A549 (cell line): ENCODE data around the gene KRTAP5-5. TPM values are rescaled to one million over a fixed set of nuclear protein-coding genes. Genes with fewer than 3 reads are reported as not detected.

Experiments used
- ATAC-seq, 2 experiments: fragments of 200-7000 bp in 1 of 2; fragments of >200 bp in 1 of 2; cut with Nextera tagmentation in 1 of 2; cut with Tn5 transposase in 1 of 2; 3 replicates each; pipeline versions ENCODE4 v1.8.0 to v1.9.1; 2018 to 2020; ENCODE audit warnings: mild to moderate bottlenecking in 1 of 2, moderate library complexity in 1 of 2
- CTCF ChIA-PET: fragments of 300-600 bp; sonication (Branson Sonifier 250); formaldehyde crosslinking; extraction: SDS; loops from one replicate; lab custom pipeline; 2021; ENCODE audit warnings: antibody characterized with exemption, inconsistent platforms; lab: Yijun Ruan, JAX
- POLR2A ChIA-PET: fragments of 350-600 bp; formaldehyde crosslinking; extraction: SDS; loops from one replicate; lab custom pipeline; 2021; ENCODE audit warnings: antibody characterized with exemption, inconsistent platforms; lab: Yijun Ruan, JAX
- DNase-seq, 2 experiments: peaks; one replicate each; pipeline versions ENCODE4 v3.0.0 to v3.0.0-alpha.2; 2011 to 2016; ENCODE audit warnings: low read depth in 1 of 2, low spot score in 1 of 2
- FAIRE-seq: peaks from 2 replicates; lab custom pipeline; 2011; peaks lifted over from hg19 to GRCh38; lab: Jason Lieb, UNC
- H3K27ac ChIP-seq, 2 experiments: fragments of >200 bp; sonication (Bioruptor Twin); formaldehyde crosslinking; 3 replicates each; pipeline ENCODE4 v1.5.1; 2016 to 2017
- H3K4me1 ChIP-seq: fragments of >200 bp; sonication (Bioruptor Twin); formaldehyde crosslinking; 3 replicates; pipeline ENCODE4 v1.6.1; 2016
- H3K4me2 ChIP-seq: fragments of >200 bp; sonication (Bioruptor Twin); formaldehyde crosslinking; 3 replicates; pipeline ENCODE4 v1.6.1; 2016
- H3K4me3 ChIP-seq: fragments of >200 bp; sonication (Bioruptor Twin); formaldehyde crosslinking; 3 replicates; pipeline ENCODE4 v1.5.1; 2016
- H3K9me3 ChIP-seq: fragments of >200 bp; sonication (Bioruptor Twin); formaldehyde crosslinking; 3 replicates; pipeline ENCODE4 v1.6.1; 2016
- CBX2 ChIP-seq: fragments of 200-600 bp; sonication (generic); IDR thresholded peaks from 2 replicates; pipeline ENCODE4 v1.6.1; 2016; ENCODE audit warnings: low read depth, mild to moderate bottlenecking, borderline replicate concordance
- CBX8 ChIP-seq: fragments of 200-600 bp; sonication (generic); IDR thresholded peaks from 2 replicates; pipeline ENCODE4 v1.6.1; 2016
- CHD2 ChIP-seq: fragments of 150-350 bp; IDR thresholded peaks from 2 replicates; pipeline ENCODE4 v1.6.1; 2014; ENCODE audit warnings: low read length; ENCODE audit not compliant: partially characterized antibody
- CHD4 ChIP-seq: fragments of 200-600 bp; sonication (generic); IDR thresholded peaks from 2 replicates; pipeline ENCODE4 v1.6.1; 2016; ENCODE audit warnings: antibody characterized with exemption, mild to moderate bottlenecking, borderline replicate concordance
- E2F6 ChIP-seq: IDR thresholded peaks from 2 replicates; pipeline ENCODE4 v1.6.1; 2012; ENCODE audit warnings: low read depth, borderline replicate concordance
- EHMT2 ChIP-seq: fragments of 200-600 bp; sonication (generic); IDR thresholded peaks from 2 replicates; pipeline ENCODE4 v1.6.1; 2016; ENCODE audit warnings: antibody characterized with exemption, low read depth, mild to moderate bottlenecking, moderate library complexity
- FOSL2 ChIP-seq, 2 experiments: fragments of 450-650 bp in 1 of 2; fragments of >200 bp in 1 of 2; sonication (Bioruptor Twin) in 1 of 2; formaldehyde crosslinking; IDR thresholded peaks; 2 replicates each; pipeline versions ENCODE4 v1.5.0 to v1.6.1; 2016 to 2020; ENCODE audit warnings: mild to moderate bottlenecking in 1 of 2, moderate library complexity in 1 of 2
- HES2 ChIP-seq: fragments of >200 bp; sonication (Bioruptor Twin); formaldehyde crosslinking; IDR thresholded peaks from 2 replicates; pipeline ENCODE4 v1.6.1; 2016
- HOXB13 ChIP-seq: fragments of 250-450 bp; sonication (Bioruptor Pico); IDR thresholded peaks from 2 replicates; pipeline ENCODE4 v1.5.0; 2020; ENCODE audit warnings: low read depth, mild to moderate bottlenecking, moderate library complexity
- HOXB5 ChIP-seq: fragments of 250-450 bp; sonication (Bioruptor Pico); IDR thresholded peaks from 2 replicates; pipeline ENCODE4 v1.5.0; 2020; ENCODE audit warnings: mild to moderate bottlenecking, moderate library complexity
- JUN ChIP-seq, 2 experiments: fragments of >200 bp; sonication (Bioruptor Twin); formaldehyde crosslinking; IDR thresholded peaks; 2 replicates in 1 of 2; 3 replicates in 1 of 2; pipeline ENCODE4 v1.6.1; 2016 to 2017
- JUNB ChIP-seq: fragments of >200 bp; sonication (Bioruptor Twin); formaldehyde crosslinking; IDR thresholded peaks from 2 replicates; pipeline ENCODE4 v1.6.1; 2016
- MAFK ChIP-seq: fragments of 450-650 bp; IDR thresholded peaks from 2 replicates; pipeline ENCODE4 v1.6.1; 2014; ENCODE audit not compliant: partially characterized antibody
- MAZ ChIP-seq: fragments of 150-350 bp; IDR thresholded peaks from 2 replicates; pipeline ENCODE4 v1.6.1; 2014; ENCODE audit warnings: antibody characterized with exemption, low read depth, low read length, borderline replicate concordance
- NR3C1 ChIP-seq: fragments of >200 bp; sonication (Bioruptor Twin); formaldehyde crosslinking; IDR thresholded peaks from 3 replicates; pipeline ENCODE4 v1.6.1; 2017
- RAD21 ChIP-seq, 2 experiments: fragments of >200 bp in 1 of 2; sonication (Bioruptor Twin) in 1 of 2; formaldehyde crosslinking in 1 of 2; IDR thresholded peaks in 1 of 2; conservative IDR thresholded peaks in 1 of 2; 2 replicates in 1 of 2; 3 replicates in 1 of 2; pipeline ENCODE4 v1.6.1; 2012 to 2018; ENCODE audit warnings: inconsistent platforms in 1 of 2
- SMC3 ChIP-seq: fragments of >200 bp; sonication (Bioruptor Twin); formaldehyde crosslinking; IDR thresholded peaks from 3 replicates; pipeline ENCODE4 v1.6.1; 2018; ENCODE audit warnings: inconsistent platforms
- TP53 ChIP-seq: fragments of 250-450 bp; sonication (Bioruptor Pico); IDR thresholded peaks from 2 replicates; pipeline ENCODE4 v1.5.0; 2021; ENCODE audit warnings: mild to moderate bottlenecking, moderate library complexity
- ZC3H11A ChIP-seq: fragments of 450-650 bp; IDR thresholded peaks from 2 replicates; pipeline ENCODE4 v1.6.1; 2014; ENCODE audit warnings: antibody characterized with exemption, mild to moderate bottlenecking
- WGBS: methylation state at CpG from one replicate; pipeline ENCODE4 v1.1.6; 2017; ENCODE audit errors: missing lambda C conversion rate; 5-methylcytosine and 5-hydroxymethylcytosine counted together
- polyA plus RNA-seq, 4 experiments: library from polyadenylated mRNA; depleted of rRNA in 3 of 4; stranded (reverse); fragments of >200 nt; fragmentation: RNase III in 1 of 4; extraction: RNeasy Plus Mini Kit Qiagen cat#74134 plus additional on column Dnase treatment in 1 of 4; gene quantifications; 2 replicates in 3 of 4; 3 replicates in 1 of 4; pipeline ENCODE4 v1.2.3, GENCODE V29; 2011 to 2017
- TF ChIP-seq, protein P1 (sequence below): fragments of 150-350 bp; IDR thresholded peaks from 2 replicates; pipeline ENCODE4 v1.6.1; 2014; ENCODE audit warnings: low read depth, mild to moderate bottlenecking, low read length
- TF ChIP-seq, protein P2 (sequence below): fragments of >200 bp; sonication (Bioruptor Twin); formaldehyde crosslinking; IDR thresholded peaks from 3 replicates; pipeline ENCODE4 v1.6.1; 2016

Gene KRTAP5-5
- polyA plus RNA-seq, 2 of the 4 experiments (the other 2 are of a cell fraction), result not detected

- TF ChIP-seq HOXB5 (CRISPR knock-in tag), result no peak
These were observed 24.2 kb downstream of the KRTAP5-5 start (continued) for GRCh38 chr11:1653541-1654387.

- H3K4me1 ChIP-seq, result no peaks in the 10 kb centered on the region; the same call in 2 of the 3 replicates
- H3K4me2 ChIP-seq, result no peak overlapping the region
- no peak overlapping the region for H3K4me3 ChIP-seq
- no peak for FAIRE-seq
- DNase-seq, result no peak
- ChIA-PET CTCF (interaction anchor here (0.7 to 12.2 kb wide), 23 partner anchors 15 to 540 kb away, joined by 3 to 350 read pairs (median 15); partner anchors contain the start of genes INS and SYT8), POLR2A (no interaction called here)
- no peak for ATAC-seq
- peak overlapping the region in 1 of 2 experiments; percentile 63; a peak in 3 of 6 replicates for H3K27ac ChIP-seq
- TF ChIP-seq, protein P1, sequence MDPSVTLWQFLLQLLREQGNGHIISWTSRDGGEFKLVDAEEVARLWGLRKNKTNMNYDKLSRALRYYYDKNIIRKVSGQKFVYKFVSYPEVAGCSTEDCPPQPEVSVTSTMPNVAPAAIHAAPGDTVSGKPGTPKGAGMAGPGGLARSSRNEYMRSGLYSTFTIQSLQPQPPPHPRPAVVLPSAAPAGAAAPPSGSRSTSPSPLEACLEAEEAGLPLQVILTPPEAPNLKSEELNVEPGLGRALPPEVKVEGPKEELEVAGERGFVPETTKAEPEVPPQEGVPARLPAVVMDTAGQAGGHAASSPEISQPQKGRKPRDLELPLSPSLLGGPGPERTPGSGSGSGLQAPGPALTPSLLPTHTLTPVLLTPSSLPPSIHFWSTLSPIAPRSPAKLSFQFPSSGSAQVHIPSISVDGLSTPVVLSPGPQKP, result no peak
- TF ChIP-seq CBX8 (no peak), MAZ (no peak), JUN (IDR thresholded peaks at IDR 0.05) (no peak), MAFK (no peak), EHMT2 (no peak), ZC3H11A (no peak), RAD21 (conservative IDR thresholded peaks at IDR 0.05 in 1 of 2, IDR thresholded peaks at IDR 0.05 in 1 of 2) (no peak), JUNB (no peak), TP53 (no peak), NR3C1 (no peak), CHD2 (no peak), CBX2 (no peak), HOXB13 (CRISPR knock-in tag) (no peak), E2F6 (no peak), FOSL2 (IDR thresholded peaks at IDR 0.05) (no peak), FOSL2 (CRISPR knock-in tag; IDR thresholded peaks at IDR 0.05) (no peak), SMC3 (no peak), HES2 (no peak), CHD4 (no peak)
- TF ChIP-seq, protein P2, sequence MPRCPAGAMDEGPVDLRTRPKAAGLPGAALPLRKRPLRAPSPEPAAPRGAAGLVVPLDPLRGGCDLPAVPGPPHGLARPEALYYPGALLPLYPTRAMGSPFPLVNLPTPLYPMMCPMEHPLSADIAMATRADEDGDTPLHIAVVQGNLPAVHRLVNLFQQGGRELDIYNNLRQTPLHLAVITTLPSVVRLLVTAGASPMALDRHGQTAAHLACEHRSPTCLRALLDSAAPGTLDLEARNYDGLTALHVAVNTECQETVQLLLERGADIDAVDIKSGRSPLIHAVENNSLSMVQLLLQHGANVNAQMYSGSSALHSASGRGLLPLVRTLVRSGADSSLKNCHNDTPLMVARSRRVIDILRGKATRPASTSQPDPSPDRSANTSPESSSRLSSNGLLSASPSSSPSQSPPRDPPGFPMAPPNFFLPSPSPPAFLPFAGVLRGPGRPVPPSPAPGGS, result no peak
- 82% methylated on average over 21 of the region's 21 CpGs for whole genome bisulfite sequencing
- no peaks in the 10 kb centered on the region for H3K9me3 ChIP-seq
These were observed 25.0 kb downstream of the KRTAP5-5 start for GRCh38 chr11:1654388-1655167.
